ENCODE results near the gene CNRIP1. TPM values are rescaled to one million over a fixed set of nuclear protein-coding genes. Genes with fewer than 3 reads are reported as not detected.

The CNRIP1 gene
- total RNA-seq, 1 donor from 2014 or later = 2.3 TPM

GRCh38 chr2:68252400-68253218, 67.1 kb downstream of the CNRIP1 start, which contains the start of gene PPP3R1:
PPP3R1 (minus strand) TSS chr2:68252532; CDS start chr2:68252127, 405 bp downstream.
- ATAC-seq (peak; percentile 88), DNase-seq (ENCODE audit: low spot score) (peak; percentile 97)

GRCh38 chr2:68251855-68252399, 67.8 kb downstream of the CNRIP1 start:
- DNase-seq (ENCODE audit: low spot score) (peak; percentile 60), ATAC-seq (peak; percentile 4)

- peak; percentile 73 for ATAC-seq
- DNase-seq (ENCODE audit: low spot score) = peak; percentile 76
Observed at GRCh38 chr2:68251187-68251854, 68.4 kb downstream of the CNRIP1 start.

- no peak for DNase-seq (ENCODE audit: low spot score)
- no peak for ATAC-seq
Observed at GRCh38 chr2:68250652-68251186, 69.0 kb downstream of the CNRIP1 start.

GRCh38 chr2:68250196-68250595, 69.6 kb downstream of the CNRIP1 start:
- no peak for ATAC-seq
- DNase-seq (ENCODE audit: low spot score) = no peak

- no peak for DNase-seq (ENCODE audit: low spot score)
- ATAC-seq = no peak
Observed at GRCh38 chr2:68248806-68249205, 70.9 kb downstream of the CNRIP1 start.

GRCh38 chr2:68248361-68248760, 71.4 kb downstream of the CNRIP1 start:
- DNase-seq (ENCODE audit: low spot score) (no peak), ATAC-seq (no peak)

- DNase-seq (ENCODE audit: low spot score) (no peak), ATAC-seq (no peak)
Observed at GRCh38 chr2:68246396-68246795, 73.4 kb downstream of the CNRIP1 start.

GRCh38 chr2:68245672-68246071, 74.1 kb downstream of the CNRIP1 start:
- DNase-seq (ENCODE audit: low spot score) (no peak), ATAC-seq (no peak)

GRCh38 chr2:68245066-68245465, 74.7 kb downstream of the CNRIP1 start:
- no peak for ATAC-seq
- no peak for DNase-seq (ENCODE audit: low spot score)

- ATAC-seq (no peak), DNase-seq (ENCODE audit: low spot score) (no peak)
Observed at GRCh38 chr2:68244456-68244855, 75.3 kb downstream of the CNRIP1 start.

Other genes starting within 250 kb of the CNRIP1 start
- 4.9 TPM for gene PNO1, start 162.1 kb downstream of the CNRIP1 start, total RNA-seq
- 23.5 TPM for gene PPP3R1, start 67.4 kb downstream of the CNRIP1 start, total RNA-seq
- gene PLEK, start 45.3 kb upstream of the CNRIP1 start, total RNA-seq = 2.9 TPM
- gene FBXO48, start 147.3 kb upstream of the CNRIP1 start, total RNA-seq = 1.3 TPM
- 1.1 TPM for gene APLF, start 147.6 kb upstream of the CNRIP1 start, total RNA-seq

Data from left lobe of liver (tissue), 2 donors.